BJ (cell line): ENCODE measurements around the gene SLAMF9. TPM values are rescaled to one million over a fixed set of nuclear protein-coding genes. Genes with fewer than 3 reads are reported as not detected.

Source experiments
- CTCF ChIA-PET: fragments of 350-600 bp; formaldehyde crosslinking; extraction: SDS; loops from one replicate; lab custom pipeline; 2021; ENCODE audit warnings: antibody characterized with exemption, inconsistent platforms; lab: Yijun Ruan, JAX
- POLR2A ChIA-PET: fragments of 300-600 bp; sonication (Branson Sonifier 250); formaldehyde crosslinking; extraction: SDS; loops from one replicate; lab custom pipeline; 2021; ENCODE audit warnings: antibody characterized with exemption; lab: Charles Lee
- DNase-seq: peaks from one replicate; pipeline ENCODE4 v3.0.0-alpha.2; 2011; ENCODE audit warnings: low read depth
- H3K27me3 ChIP-seq: 2 replicates; pipeline ENCODE4 v1.6.0; 2011; ENCODE audit warnings: low read length; ENCODE audit not compliant: control insufficient read depth, insufficient read depth
- H3K36me3 ChIP-seq: 2 replicates; pipeline ENCODE4 v1.5.1; 2011; ENCODE audit warnings: low read length; ENCODE audit not compliant: control insufficient read depth, insufficient read depth
- H3K4me3 ChIP-seq: 2 replicates; pipeline ENCODE4 v1.5.1; 2011; ENCODE audit warnings: low read depth, mild to moderate bottlenecking, control low read depth, low read length
- polyA plus RNA-seq: library from polyadenylated mRNA; depleted of rRNA; stranded (reverse); fragments of >200 nt; gene quantifications from 2 replicates; pipeline ENCODE4 v1.2.3, GENCODE V29; 2011
- TF ChIP-seq, protein P1 (sequence below): IDR thresholded peaks from 2 replicates; pipeline ENCODE4 v1.5.1; 2011; ENCODE audit warnings: low read depth, mild to moderate bottlenecking, control low read depth, inconsistent platforms, low read length, moderate library complexity; ENCODE audit not compliant: insufficient read depth

The SLAMF9 gene
- polyA plus RNA-seq, 1 experiment, result not detected

DNA sequence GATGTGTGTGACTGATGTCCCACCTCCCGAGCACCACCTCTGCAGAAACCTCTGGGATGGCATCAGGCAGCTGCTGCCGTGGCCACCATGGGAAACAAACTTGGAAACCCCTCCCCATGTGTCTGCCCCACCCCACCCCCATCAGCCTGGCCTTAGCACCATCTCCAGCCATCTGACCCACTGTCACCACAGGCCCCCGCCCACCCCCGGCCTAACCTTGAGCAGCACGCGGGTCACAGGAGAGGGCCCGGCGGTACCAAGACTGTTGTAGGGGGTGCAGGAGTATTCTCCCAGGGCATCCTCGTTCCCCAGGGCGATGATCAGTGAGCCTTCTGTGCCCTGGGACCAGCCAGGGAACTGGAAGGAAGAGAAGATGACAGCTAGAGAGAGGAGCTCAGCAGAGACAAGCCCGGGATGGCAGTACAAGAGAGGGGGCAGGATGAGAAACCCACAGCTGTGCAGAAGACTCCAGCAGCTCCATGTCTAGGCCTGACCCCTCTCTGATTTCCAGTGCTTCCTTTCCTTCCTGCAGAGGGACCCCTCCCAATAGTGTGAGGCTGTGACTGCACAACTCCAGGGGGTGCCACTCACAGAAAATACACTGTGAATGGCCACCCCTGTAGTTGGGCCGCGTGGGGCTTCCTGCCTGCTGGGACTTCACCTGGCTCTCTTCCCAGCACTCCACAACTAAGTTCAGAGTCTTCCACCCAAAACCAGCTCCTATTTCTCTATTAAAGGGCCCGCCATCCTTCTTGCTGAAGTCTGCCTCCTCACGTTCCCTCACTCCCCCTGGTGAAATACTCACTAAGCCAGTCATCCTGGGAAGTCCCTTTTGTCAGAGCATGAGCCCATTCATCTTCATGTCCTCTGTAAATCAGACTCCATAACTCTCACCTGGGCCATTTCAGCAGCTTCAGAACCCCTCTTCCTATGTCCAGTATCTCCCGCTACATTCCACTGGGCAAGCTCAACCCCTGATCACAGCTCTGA lies 21.4 kb downstream of the SLAMF9 start:
- DNase-seq, result no peak
- POLR2A ChIA-PET, result no interaction called here

DNA sequence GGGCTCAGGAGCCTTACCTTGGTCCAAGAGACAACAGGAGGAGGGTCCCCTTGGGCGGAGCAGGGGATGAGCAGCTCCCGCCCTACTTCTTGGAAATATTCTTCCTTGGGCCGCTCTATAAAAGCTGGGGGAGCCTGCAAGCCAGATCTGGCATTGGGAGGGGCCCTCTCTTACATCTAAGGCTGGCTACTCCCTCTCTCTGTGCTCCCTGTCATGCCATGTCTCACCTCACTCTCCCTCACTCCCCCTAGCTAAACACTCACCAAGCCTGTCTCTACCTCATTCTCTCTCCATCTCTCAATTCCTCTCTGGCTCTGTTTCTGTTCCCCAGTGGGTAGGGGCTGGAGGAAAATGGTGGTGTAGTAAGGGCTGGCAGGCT lies 22.3 kb downstream of the SLAMF9 start:
- H3K36me3 ChIP-seq, result no peaks in the 10 kb centered on the region
- no peak overlapping the region for H3K4me3 ChIP-seq
- ChIA-PET POLR2A (no interaction called here), CTCF (interaction anchor here (39.5 kb wide), 1 partner anchor 79 kb away, joined by 889 read pairs; no protein-coding TSS in a partner anchor)
- TF ChIP-seq, protein P1, sequence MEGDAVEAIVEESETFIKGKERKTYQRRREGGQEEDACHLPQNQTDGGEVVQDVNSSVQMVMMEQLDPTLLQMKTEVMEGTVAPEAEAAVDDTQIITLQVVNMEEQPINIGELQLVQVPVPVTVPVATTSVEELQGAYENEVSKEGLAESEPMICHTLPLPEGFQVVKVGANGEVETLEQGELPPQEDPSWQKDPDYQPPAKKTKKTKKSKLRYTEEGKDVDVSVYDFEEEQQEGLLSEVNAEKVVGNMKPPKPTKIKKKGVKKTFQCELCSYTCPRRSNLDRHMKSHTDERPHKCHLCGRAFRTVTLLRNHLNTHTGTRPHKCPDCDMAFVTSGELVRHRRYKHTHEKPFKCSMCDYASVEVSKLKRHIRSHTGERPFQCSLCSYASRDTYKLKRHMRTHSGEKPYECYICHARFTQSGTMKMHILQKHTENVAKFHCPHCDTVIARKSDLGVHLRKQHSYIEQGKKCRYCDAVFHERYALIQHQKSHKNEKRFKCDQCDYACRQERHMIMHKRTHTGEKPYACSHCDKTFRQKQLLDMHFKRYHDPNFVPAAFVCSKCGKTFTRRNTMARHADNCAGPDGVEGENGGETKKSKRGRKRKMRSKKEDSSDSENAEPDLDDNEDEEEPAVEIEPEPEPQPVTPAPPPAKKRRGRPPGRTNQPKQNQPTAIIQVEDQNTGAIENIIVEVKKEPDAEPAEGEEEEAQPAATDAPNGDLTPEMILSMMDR, result no peak
- H3K27me3 ChIP-seq, result peaks cover 2% of the 10 kb centered on the region; the same call in 1 of the 2 replicates
- no peak for DNase-seq

More for the DNA sequence above, 21.4 kb downstream of the SLAMF9 start:
- CTCF ChIA-PET, result interaction anchor here (0.7 to 39.5 kb wide), 4 partner anchors 14 to 146 kb away, joined by 3 to 889 read pairs (median 4); no protein-coding TSS in a partner anchor
- TF ChIP-seq, protein P1, result no peak
- Histone ChIP-seq H3K27me3 (peaks cover 2% of the 10 kb centered on the region; the same call in 1 of the 2 replicates), H3K4me3 (no peak overlapping the region), H3K36me3 (no peaks in the 10 kb centered on the region)

DNA sequence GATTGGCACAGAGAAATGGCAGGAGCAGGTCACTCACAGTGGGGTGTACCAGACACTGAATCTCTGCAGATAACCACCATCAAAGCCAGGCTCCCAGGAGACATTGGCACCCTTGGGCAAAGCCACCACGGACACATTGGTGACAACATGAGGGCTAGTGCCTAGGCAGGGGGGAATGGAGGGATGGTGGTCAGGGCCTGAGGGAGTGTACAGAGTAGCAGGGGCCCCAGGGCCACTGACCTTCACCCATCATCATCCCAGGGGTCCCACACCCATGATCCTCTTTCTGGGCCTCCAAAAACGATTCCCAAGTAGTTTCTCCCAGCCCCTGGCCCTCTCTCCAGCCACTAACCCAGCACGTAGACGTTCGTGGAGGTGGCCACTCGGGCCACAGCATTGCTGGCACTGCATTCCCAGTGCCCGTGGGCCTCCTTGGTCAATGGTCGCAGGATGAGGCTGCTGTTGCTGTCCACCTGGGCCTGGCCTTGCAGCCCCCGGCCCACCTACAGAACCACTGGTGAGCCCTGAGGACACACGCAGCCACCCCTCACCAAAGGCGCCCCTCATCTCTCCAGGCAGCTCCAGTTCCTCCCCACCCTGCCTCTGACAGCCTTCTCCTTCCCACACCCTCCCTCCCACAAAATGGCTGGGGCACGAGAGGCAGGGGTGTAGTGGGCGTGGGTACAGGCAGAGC lies 22.8 kb downstream of the SLAMF9 start:
- no peak for DNase-seq
- Histone ChIP-seq H3K27me3 (peaks cover 2% of the 10 kb centered on the region; the same call in 1 of the 2 replicates), H3K36me3 (no peaks in the 10 kb centered on the region), H3K4me3 (no peak overlapping the region)
- TF ChIP-seq, protein P1, result no peak
- POLR2A ChIA-PET, result no interaction called here
- CTCF ChIA-PET, result interaction anchor here (1.4 to 39.5 kb wide), 2 partner anchors 80 to 262 kb away, joined by 3 to 889 read pairs; no protein-coding TSS in a partner anchor

DNA sequence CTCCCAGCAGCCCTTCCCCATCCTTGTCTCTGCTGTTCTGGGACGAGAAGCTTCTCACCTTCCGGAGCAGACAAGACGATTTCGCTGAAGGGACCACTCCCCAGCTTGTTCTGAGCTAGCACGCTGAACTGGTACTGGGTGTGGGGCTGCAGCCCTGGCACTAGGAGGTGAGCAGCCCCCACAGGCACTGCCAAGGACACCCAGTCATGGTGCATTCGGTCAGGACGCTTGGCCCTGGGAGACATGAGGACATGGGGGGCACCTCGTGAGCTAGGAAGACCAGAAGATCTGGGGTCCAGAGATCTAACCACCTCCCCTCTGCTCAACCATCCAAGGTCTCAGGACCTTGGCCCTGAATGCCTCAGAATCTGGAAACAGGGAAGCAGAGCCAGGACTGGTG lies 23.4 kb downstream of the SLAMF9 start:
- TF ChIP-seq, protein P1, result no peak
- Histone ChIP-seq H3K27me3 (peaks cover 2% of the 10 kb centered on the region; the same call in 1 of the 2 replicates), H3K4me3 (no peak overlapping the region), H3K36me3 (no peaks in the 10 kb centered on the region)
- DNase-seq, result no peak
- ChIA-PET POLR2A (no interaction called here), CTCF (interaction anchor here (1.4 to 39.5 kb wide), 2 partner anchors 80 to 263 kb away, joined by 3 to 889 read pairs; no protein-coding TSS in a partner anchor)

DNA sequence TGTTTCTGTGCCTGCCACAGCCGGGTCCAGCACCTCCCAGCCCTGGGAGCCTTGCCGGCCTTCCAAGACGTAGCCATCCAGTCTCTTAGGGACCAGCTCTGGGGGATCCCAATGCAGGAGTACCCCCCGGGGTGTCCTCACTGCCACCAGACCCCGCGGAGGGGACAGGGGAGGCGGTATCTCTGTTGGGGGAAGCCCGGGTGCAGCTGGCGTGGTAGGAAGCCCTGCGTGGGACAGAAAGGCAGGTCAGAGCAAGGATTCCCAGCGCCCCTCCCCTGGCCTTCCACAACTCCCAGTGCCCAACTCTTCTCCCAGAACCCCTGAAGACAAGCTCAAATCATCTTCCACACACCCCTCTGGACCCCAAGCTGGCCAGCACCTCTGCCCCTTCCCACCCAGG lies 23.8 kb downstream of the SLAMF9 start:
- no peaks in the 10 kb centered on the region for H3K36me3 ChIP-seq
- no peak overlapping the region for H3K4me3 ChIP-seq
- TF ChIP-seq, protein P1, result no peak
- ChIA-PET POLR2A (no interaction called here), CTCF (interaction anchor here (1.4 to 39.5 kb wide), 2 partner anchors 81 to 263 kb away, joined by 3 to 889 read pairs; no protein-coding TSS in a partner anchor)
- H3K27me3 ChIP-seq, result no peaks in the 10 kb centered on the region
- no peak for DNase-seq
